DMS53 treated with DMSO at 0.1 percent for 48 hours (cell line): ENCODE data around the gene C12orf42.
"Not testable (repeated sequence)": the region's sequence is repeated elsewhere in the genome, so short reads cannot be mapped to it uniquely, and the experiment has no call there.

Experiments used
- DNase-seq: peaks from one replicate; lab custom pipeline; 2025; ENCODE audit not compliant: unreplicated experiment; lab: John Stamatoyannopoulos, UW

The C12orf42 gene

DNA sequence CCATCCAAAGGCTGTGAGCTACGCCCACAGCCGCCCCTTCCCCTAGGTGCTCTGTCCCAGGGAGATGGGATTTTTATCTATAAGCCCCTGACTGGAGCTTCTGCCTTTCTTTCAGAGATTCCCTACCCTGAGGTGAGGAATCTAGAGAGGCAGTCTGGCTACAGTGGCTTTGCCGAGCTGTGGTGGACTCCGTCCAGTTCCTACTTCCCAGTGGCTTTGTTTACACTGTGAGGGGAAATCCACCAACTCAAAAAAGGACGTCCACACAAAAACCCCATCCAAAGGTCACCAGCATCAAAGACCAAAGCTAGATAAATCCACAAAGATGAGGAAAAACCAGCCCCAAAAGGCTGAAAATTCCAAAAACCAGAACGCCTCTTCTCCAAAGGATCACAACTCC, 70.1 kb downstream of the C12orf42 start:
- not testable (repeated sequence) for DNase-seq

- not testable (repeated sequence) for DNase-seq
Measured at GRCh38 chr12:103424849-103425586, 70.8 kb downstream of the C12orf42 start.

DNA sequence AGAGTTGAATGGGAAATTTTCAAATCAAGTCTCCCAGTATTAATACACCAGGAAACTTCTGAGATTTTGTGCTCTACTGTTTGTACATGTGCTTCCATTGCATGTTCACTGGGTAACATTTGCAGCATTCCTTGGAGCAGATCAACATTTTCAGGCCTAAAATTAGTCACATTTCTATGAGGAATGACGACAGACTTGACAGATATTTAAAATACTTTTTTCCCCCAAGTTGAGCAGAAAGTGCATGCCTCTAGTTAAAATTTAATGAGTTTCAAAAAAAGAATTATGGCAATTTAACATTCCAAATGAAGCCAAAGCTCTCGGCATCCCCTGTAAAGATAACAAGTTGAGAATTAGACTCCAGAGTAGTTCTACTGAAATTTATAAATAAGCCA, 72.3 kb downstream of the C12orf42 start:
- DNase-seq = no peak

- no peak for DNase-seq
Measured at GRCh38 chr12:103422746-103423515, 72.8 kb downstream of the C12orf42 start.

DNA sequence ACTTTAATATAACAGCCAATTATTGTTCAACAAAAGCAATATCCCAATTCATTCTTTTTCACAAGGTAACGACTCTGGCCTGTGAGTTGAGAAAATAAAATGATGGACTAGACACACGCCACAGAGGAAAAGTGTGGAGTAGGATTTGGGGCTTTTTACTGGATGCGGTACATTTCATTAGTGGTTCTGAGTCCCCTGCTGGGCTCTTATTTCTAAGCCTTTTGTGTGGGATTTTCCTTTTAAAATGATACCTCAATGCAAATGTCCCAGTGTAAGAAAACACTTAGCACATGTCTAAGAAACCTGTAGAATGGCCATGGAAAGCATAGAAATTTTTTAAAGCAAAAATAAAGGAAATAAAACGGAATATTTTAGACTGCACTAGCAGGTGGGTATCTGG, 73.4 kb downstream of the C12orf42 start:
- no peak for DNase-seq

GRCh38 chr12:103421402-103421801, 74.4 kb downstream of the C12orf42 start:
- no peak for DNase-seq

DNA sequence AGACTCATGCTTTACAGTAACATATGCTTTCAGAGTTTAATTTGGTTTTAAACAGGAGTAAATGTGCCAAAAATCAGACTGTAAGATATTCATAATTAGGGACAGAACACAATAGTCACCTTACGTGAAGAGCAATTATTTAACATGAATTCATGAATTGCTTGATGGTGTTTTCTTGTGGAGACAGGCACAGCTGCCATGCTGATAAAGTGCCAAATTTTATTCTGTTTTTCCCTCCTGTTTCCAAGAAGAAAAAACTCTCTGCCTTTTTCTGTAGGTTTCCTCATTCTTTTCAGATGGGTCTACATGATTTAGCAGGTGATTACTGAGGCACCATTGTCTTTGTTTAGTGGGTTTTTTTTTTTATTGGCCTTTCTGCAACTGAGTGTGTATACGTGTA, 80.1 kb downstream of the C12orf42 start:
- DNase-seq = no peak

- peak; percentile 57 for DNase-seq
Measured at GRCh38 chr12:103401421-103401820, 94.3 kb downstream of the C12orf42 start.

DNA sequence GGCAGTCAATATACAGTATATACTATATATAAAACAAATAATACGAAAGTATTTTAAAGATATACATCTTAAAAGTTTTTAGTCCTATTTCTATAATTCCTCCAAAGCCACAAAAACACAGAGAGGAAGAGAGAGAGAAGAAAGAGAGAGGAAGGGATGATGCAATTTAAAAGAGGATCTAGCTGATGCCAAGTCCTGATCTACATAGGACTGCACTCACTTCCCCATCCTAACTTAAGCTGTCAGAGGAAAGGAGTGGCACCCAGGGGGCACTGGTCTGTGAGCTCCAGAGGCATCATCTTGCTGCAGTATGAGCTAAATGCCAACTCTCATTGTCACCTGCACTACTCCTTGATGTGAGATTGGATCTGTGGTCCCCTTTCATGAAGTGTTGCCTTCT, 95.8 kb downstream of the C12orf42 start:
- DNase-seq = no peak

- DNase-seq = peak; percentile 62
Measured at GRCh38 chr12:103397536-103397935, 98.2 kb downstream of the C12orf42 start.

DNA sequence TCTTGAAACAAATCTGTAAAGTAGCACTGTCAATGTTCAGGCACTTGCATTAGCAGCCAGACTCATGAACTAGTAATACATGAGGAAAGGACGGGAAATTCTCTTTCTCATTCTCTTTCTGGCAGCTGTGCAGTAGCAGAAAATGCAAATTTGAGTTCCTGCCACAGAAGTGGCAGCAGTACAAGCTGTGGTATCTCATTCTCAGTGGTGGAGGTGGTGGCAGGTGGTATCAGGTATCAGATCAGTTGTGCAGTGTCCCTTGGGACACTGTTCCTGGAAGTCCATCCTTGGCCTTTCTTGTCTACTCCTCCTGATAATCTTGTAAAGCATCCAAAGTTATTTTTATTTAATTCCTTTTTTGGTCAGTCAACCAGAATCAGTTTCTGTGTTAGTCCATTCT, 103.0 kb downstream of the C12orf42 start:
- DNase-seq = no peak

- no peak for DNase-seq
Measured at GRCh38 chr12:103391103-103391502, 104.7 kb downstream of the C12orf42 start.

GRCh38 chr12:103387385-103387784, 108.4 kb downstream of the C12orf42 start:
- DNase-seq = peak; percentile 94

DNA sequence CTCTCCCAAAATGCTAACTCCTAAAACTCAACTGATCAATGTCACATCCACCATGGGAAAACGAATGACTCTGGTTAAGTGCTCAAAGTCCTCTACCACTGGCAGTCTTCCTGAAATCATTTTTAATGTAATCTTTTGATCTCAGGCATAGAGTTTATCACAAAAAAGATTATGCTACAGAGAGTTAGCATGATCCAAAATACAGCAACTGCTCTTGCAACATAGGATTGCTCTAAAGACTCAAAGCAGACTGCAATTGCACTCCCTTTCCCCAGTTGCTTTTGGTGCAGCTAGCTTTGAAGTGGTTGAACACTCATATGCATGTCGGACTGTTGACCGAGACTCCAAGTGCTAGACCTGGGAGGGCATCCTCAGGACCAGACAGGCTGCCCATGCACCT, 109.3 kb downstream of the C12orf42 start:
- DNase-seq = no peak

- DNase-seq = no peak
Measured at GRCh38 chr12:103382736-103383346, 112.9 kb downstream of the C12orf42 start.

DNA sequence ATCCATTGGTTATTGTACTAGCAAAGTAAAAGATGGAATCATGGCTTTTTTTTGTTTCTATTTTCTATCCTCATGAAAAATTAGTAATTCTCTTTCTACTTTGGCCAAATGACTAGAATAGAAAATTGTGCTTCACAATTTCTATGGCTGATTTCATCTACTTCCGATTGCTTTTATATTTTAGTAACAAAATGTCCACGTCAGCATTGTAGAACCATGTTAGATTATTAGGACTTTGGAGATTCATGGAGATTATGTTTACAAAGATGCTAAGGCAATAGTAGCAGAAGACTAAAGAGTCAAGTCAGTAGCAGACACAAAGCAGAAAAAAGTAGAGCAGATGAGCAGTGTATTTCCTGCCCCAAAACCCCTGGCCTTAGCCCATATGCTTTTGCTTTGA, 113.6 kb downstream of the C12orf42 start:
- no peak for DNase-seq

DNA sequence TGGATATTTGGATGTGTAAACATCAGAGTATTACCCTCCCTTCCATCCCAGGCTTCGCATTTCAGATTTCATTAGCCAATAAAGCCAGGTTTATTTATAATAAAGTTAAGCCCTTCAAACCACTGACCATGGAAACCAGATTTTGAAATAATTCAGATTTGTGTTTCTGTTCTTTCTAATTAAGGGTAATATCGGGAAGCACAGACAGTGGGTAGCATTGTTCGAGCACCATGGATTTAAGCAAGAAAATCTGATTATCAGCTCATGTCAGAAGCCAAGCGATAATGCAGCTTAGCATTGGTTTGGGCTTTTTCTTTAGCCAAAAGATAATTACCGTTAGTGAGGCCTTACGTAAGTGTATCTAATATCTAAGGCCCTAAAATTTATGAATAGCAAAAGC, 116.1 kb downstream of the C12orf42 start:
- no peak for DNase-seq

GRCh38 chr12:103373088-103373523, 122.7 kb downstream of the C12orf42 start:
- DNase-seq = peak; percentile 88

DNA sequence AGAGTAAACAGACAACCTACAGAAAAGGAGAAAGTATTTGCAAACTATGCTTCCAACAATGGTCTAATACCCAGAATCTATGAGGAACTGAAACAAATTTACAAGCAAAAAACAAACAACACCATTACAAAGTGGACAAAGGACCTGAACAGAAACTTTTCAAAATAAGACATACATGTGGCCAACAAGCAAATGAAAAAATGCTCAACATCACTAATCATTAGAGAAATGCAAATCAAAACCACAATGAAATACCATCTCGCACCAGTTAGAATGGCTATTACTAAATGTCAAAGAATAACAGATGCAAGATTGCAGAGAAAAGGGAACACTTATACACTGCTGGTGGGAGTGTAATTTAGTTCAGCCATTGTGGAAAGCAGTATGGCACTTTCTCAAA, 125.8 kb downstream of the C12orf42 start:
- no peak for DNase-seq

- no peak for DNase-seq
Measured at GRCh38 chr12:103368167-103368566, 127.6 kb downstream of the C12orf42 start.

DNA sequence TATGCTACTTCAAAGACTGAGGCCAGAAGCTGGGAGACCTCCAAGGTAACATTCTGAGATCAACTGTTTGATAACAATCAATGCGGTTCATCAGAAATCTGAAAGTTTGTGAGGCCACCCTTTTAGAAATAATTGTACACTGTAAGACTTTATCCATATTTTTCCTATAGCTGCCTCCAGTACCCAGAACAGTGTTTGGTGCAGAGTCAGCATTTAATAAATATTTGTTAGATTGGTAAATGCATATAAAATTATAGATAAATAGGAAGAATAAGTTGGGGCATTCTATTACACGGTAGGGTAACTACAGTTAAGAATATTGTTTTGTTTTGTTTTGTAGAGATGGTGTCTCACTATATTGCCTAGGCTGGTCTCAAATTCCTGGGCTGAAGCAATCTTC, 141.4 kb downstream of the C12orf42 start:
- DNase-seq = no peak

- DNase-seq = no peak
Measured at GRCh38 chr12:103353913-103354312, 141.9 kb downstream of the C12orf42 start.
